GM19328 (cell line): ENCODE data around the gene WNT7B.

Experiments used
- ATAC-seq: cut with Tn5 transposase; IDR thresholded peaks from one replicate; pipeline ENCODE4 v1.9.1; 2021; ENCODE audit warnings: mild to moderate bottlenecking, moderate library complexity; ENCODE audit not compliant: unreplicated experiment

WNT7B gene

DNA sequence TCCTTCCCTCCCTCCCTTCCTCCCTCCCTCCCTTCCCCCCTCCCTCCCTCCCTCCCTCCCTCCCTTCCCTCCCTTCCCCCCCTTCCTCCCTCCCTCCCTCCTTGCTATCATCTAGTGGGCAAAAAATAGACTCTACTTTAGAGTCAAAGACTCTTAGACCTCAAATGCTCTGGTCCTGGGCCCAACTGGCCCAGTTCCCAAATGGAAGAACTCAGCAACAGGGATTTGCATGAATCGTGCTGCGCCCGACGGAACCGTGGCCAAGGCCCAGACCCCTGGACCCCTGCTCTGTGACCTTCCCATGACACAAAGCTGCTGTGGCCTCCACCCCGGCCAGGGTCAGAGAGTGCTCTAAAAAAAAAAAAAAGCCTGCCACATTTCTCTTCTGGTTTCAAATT lies 97.4 kb downstream of the WNT7B start:
- no peak for ATAC-seq

DNA sequence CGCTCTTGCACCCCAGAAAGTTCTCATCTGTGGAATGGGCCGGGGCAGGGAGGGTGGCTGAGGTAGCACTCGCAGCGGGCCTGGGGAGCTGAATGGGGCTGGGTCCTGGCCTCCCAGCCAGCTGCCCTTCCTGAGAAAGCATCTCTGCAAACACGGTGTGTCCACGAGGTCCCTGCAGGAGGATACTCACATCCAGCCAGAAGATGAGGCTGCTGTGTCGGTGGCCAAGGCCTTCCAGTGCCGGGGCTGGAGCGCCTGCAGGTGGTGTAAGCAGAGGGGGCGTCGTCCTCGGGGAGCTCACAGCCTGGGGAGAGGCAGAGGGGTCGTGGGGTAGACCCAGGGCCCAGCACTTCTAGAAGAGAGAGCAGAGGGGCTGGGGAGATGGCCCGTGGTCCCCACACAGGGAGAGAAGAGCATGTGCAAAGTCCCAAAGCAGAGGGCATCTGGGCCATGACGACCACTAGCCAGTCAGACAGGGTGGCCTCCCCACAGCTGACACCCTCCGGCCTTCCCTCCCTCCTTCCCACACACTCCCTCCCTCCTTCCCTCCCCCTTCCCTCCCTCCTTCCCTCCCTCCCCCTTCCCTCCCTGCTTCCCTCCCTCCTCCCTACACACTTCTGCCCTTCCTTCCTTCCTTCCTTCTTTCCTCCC lies 97.9 kb downstream of the WNT7B start:
- ATAC-seq, result no peak

DNA sequence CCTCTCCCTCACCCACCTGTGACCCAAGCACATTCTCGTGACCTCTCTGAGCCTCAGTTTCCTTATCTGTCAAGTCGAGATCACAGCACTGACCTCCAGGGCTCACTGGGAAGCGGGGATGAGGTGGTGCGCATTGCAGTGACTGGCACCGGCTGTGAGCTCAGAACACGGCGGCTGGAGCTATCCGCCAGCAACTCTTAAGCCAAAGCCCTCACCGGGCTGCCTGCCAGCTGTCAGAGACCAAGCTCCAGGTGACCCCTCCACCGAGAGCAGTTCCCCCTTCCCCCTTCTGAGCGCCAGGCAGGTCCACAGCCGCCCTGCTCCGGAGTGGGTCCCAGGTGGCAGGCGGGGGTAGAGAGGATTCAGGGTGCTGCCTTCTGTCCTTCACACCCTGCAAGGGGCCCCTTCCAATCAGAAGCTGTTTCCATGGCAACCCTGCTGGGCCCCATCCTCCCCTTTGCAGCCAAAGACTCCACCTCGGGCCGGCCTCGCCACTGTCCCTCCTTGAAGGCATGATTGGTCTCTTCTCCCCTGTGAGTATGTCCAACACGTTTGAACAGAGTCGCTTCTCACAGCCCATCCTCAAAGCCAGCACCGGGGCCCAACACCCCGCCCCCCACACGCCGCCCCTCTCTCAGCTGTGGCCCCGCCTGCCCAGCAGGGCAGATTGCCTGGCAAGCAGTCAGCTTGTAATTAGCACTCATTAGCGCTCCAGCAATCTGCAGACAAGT lies 98.7 kb downstream of the WNT7B start:
- ATAC-seq, result no peak

DNA sequence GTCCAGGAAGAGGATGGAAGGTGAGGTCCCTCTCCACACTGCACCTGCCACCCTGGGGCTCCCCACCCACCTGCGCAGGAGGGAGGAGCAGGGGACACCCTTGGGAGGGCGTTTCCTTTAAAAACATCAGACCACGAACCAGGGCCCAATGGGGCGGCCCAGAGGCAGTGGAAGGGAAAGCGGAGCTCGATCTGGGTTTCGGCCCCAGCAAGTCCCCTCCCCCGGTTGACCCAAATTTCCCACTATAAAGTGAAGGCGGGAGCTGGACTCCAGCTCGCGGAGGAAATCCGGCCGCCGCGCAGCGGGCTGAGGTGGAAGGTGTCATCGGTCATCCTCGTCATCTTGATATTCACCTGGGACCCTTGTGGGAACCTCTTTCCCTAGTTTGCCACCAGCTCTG lies 99.3 kb downstream of the WNT7B start:
- no peak for ATAC-seq

DNA sequence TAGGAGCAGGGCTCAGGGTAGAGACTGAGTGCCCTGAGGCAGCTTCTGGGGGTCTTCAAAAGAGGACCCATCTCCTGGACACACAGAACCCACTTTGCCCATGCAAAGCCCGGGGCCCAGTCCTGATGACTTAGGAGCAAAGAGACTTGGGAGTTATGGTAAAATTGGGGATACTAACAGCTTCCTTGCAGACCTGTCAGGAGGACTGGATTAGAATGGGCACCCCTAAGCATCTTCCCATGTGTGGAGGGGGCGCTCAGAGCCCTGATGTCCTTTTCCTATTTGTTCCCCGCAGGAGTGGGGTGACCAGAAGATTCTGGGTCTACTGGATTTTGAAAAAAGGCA lies 100.0 kb downstream of the WNT7B start:
- ATAC-seq, result no peak

DNA sequence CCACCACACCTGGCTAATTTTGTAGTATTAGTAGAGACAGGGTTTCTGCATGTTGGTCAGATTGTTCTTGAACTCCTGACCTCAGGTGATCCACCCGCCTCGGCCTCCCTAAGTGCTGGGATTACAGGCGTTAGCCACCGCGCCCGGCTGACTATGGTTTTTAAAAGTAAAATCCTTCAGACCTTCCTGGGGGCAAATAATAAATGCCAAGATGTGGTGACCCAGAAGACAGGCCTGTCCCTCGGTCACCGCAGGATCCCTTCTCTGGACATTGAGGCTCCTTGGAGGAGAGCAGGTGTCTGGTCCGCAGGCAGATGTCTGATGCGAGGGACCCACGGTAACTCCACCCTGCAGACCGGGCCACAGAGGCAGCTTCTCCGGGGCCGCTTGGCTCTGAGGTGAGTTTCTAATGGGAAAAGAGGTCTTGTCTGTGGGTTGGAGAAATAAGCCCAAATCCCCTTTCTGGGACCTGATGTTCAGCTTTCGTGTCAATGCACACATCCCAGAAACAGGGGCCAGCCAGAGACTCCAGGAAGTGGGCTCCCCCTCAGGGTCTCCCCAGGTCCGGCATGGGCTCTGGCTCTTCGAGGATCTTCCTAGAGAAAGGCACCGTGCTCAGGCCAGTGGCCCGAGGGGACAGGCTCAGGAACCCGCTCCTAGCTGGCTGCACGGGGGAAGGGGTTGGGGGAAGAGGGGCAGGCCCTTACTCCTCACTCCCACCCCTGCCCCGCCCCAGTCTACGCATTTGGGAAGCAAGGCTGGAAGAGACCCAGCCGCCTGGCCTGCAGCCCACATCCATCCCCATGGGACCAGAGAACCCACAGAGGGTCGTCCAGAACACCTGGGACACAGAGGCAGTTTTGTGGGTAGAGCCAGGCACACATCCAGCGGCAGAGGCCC lies 100.6 kb downstream of the WNT7B start:
- no peak for ATAC-seq

DNA sequence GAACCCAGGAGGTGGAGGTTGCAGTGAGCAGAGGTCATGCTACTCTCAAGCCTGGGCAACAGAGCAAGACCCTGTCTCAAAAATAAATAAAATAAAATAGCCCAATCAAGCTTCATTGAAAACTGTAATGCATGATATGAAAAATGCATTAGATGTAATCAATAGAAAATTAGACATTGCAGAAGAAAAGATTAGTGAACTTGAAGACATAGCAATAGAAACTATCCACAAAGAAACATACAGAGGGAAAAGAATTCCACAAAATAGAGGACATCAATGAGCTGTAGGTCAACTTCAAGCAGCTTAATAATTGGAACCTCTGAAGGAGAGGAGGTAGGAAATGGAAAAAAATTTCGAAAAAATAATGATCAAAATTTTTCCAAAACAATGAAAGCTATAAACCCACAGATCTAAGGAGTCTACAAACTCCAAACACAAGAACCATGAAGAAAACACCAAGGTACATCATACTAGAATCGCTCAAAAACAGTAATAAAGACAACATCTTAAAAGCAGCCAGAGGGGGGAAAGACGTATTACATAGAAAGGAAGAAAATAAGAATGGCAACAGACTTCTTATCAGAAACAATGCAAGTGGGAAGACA lies 104.2 kb downstream of the WNT7B start:
- ATAC-seq, result no peak

DNA sequence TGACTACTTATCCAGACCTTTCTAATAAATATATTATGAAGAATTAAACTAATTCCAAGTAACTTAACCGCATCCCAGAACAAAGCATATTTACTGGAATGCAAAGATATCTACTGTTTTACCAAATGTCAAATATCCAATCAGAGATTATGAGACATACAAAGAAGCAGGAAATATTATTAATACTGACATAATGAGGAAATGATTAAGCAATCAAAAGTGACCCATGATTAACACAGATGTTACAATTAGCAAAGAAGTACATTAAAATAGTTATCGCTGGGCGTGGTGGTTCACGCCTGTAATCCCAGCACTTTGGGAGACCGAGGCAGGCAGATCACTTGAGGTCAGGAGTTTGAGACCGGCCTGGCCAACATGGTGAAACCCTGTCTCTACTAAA lies 105.2 kb downstream of the WNT7B start:
- ATAC-seq, result no peak
